GM18507 (cell line): ENCODE data around the gene ALDH1A1.

Experiments
- DNase-seq: peaks from one replicate; pipeline ENCODE4 v3.0.0; 2011; ENCODE audit warnings: low read depth; ENCODE audit not compliant: insufficient read length; ENCODE audit errors: extremely low spot score
- FAIRE-seq: peaks from 2 replicates; lab custom pipeline; 2011; peaks lifted over from hg19 to GRCh38; lab: Jason Lieb, UNC

ALDH1A1 gene

DNA sequence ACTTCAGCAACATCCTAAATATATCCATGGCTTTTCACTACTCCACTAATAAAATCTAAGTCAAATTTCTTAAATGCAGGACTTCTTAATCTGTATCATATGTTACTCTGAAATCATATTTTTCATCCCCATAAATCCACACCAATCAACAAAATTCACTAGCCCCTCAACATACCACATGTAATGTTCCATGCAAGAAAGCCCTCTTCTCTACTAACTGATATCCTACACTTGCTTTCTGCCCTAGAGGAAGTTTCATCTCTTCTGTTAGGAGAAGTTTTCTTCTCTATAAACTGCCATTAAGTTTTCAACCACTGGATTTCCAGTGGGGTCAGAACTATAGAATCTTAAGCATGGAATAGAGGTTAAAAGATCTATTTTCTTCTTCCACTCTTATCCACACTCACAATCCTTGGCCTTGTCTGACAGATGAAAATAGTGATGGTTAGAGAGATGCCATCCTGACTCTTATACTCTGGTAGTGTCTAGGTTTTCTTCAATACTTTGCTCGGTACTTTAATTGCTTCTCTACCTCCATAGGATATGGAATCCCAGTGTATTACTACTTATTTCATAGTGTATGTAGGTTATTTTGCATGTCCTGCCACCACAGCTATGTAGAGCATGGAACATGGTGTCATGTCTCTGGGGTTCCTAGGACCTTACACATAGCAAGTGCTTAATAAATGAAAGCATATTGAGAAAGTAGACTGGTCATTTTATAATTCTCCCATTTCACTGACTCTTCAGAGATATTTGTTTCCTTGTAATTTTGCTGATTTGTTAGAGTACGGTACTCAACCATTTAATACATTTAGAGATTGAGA lies 48.4 kb downstream of the ALDH1A1 start:
- no peak for FAIRE-seq
- DNase-seq, result no peak

DNA sequence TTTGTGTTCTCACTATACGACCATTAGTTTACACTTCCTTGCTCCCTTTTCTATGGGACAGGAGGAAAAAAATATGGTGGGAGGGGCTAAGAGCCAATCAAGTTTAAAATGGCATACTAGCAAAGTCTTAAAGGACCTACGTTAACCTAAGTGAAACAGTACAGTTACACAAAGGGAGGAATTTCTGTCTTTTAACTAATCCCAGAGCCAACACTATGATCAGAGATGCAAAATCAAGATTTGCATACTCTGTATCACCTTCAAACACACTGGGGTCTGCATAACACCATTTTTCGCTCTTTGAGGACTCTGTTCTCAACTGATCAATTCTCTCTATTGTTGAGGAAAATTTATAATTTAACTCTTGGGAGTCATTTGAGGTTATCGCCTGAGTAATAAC lies 49.8 kb downstream of the ALDH1A1 start:
- FAIRE-seq (no peak), DNase-seq (no peak)

DNA sequence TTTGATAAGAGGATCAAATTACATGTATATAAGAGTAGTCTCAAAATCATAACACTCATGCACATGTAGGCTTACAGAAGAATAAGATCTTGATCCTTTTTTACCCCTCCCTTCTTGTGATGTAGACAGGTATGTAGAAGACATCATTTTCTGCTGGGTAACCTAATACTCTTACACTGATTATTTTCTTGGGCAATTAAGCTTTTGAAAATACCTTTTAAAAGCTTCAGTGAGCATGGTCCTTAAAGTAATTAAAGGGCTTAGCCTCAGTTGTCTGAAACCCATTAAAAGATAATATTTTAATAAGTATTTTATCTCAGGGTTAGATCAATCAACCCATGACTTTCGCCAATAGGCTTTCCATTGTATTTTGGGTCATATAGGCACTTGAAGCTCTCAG lies 50.6 kb downstream of the ALDH1A1 start:
- DNase-seq (no peak), FAIRE-seq (no peak)

DNA sequence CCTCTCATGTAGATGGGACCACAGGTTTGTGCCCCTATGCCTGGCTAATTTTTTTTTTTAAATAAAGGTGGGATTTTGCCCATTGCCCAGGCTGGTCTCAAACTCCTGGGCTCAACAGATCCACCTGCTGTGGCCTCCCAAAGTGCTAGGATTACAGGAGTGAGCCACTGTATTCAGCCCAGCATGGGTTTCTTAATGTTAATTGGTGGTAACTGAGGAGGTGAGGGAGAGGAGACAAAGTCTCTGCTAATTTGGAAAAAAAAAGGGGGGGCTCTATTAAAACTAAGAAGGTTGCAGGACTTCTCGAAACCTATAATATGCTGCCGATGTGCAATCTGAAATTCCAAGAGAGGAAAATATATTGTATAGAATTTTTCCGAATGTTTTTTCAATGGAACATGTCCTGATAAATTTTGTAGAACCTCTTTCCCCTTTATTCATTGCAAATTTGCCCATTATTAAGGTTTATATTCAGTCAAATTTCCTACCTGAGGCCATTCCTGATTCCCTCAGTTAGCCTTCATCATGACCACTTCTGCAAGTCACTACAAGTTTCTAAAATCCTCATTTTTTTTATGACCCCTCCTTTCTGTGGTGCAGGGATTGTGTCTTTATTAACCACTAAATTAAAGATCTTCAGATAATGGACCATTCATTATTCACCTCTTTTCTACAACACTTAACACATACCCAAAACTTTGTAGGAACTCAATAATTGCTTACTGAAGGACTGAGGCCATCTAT lies 52.9 kb downstream of the ALDH1A1 start:
- DNase-seq (no peak), FAIRE-seq (no peak)

DNA sequence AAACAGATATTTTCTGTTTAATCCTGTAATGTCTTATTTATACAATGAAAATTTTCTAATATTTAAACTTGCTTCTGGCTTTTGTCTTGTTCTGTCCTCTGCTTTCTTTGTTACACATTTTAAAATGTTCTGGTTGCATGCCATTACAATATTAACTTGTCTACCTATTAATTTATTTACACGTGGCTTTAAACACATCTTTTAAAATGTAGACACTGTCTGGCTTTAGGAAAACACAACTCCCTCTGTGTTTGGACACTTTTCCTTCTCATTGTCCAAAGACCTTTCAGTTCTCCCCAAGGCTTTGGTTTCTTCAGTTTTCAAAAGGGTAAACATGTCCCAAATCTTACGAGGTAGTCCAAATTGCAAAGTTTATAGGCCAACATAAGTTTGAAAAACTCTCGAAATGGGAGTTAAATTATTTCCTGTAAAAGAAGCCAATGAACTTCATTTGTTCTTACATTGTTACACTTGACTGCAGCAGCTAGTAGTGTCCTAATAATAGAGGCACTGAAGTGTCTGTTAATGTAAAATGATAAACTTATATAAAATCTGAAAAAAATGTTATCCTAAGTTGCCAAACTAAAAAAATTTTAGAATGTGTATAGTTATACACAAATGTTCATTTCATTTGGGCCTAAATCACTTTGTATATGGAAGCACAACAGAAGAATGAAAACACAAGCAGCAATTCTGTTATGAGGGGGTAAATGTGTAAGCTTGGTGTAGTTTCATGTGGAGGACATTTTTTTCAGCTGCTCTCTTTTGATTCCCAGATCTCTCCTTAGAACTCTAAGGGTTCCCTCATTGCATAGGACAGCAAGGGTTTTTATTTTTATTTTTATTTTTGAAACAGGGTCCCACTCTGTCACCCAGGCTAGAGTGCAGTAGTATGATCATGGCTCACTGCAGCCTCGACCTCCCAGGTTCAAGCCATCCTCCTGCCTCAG lies 53.8 kb downstream of the ALDH1A1 start:
- no peak for FAIRE-seq
- DNase-seq, result no peak

DNA sequence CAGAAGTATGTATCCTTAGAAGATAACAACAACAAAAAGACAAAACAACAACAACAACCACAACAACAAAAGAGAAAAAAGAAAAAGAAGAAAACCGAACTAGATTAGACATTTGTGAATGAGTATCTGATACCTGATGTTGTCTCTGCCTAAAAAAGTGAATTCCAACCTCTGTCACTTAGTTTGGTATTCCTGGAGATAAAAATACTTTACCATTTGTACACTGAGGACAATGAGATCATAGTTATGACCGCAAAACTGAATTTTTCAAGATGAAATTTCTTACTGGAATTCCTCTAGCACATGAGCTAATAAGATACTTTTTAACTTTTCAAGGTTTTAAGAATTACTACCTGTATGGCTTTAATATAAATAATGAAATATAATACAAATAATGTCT lies 54.5 kb downstream of the ALDH1A1 start:
- no peak for DNase-seq
- FAIRE-seq, result no peak

GRCh38 chr9:72897069-72897649 lies 55.7 kb downstream of the ALDH1A1 start:
- DNase-seq (no peak), FAIRE-seq (no peak)

GRCh38 chr9:72896439-72896838 lies 56.4 kb downstream of the ALDH1A1 start:
- FAIRE-seq (no peak), DNase-seq (no peak)

DNA sequence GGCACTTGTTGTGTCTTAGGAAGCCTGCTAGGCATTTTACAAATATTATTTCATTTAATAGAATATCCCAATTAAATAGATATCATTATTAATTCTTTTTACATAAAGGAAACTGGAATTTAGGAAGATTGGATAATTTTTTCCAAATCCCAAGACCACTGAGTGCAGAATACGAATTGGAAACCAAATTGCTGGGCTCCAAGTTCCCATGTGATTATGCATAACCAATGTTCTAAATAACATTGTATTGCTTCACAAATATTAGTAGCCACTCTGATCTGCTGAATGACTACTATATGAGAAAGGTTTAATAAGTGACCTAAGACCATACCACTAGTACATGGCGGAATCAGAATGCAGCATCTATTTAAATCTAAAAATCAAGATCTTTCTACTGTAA lies 57.7 kb downstream of the ALDH1A1 start:
- no peak for FAIRE-seq
- DNase-seq, result no peak

DNA sequence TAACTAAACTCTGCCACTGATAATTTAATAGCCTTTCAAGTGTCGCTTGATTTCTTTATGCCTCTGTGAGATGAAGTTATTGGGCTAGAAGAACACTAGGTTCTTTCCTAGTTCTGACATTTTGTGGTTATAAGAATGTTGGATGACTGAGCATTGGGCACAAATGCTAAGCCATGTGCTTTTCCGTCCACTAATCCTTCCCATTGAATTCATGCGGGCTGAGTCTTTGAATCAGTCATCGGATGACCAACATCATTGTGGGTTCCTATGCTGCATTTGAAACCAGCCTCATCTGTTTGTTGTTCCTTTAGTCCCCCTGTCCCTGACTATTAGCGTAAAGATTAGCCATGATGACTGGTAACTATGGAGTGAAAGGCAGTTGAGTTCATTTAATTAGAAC lies 58.5 kb downstream of the ALDH1A1 start:
- DNase-seq, result no peak
- no peak for FAIRE-seq

GRCh38 chr9:72893437-72893836 lies 59.4 kb downstream of the ALDH1A1 start:
- FAIRE-seq (no peak), DNase-seq (no peak)

- no peak for DNase-seq
- FAIRE-seq, result no peak
Measured at GRCh38 chr9:72891043-72891442, 61.8 kb downstream of the ALDH1A1 start.

GRCh38 chr9:72888943-72889342 lies 63.9 kb downstream of the ALDH1A1 start:
- FAIRE-seq (no peak), DNase-seq (no peak)

DNA sequence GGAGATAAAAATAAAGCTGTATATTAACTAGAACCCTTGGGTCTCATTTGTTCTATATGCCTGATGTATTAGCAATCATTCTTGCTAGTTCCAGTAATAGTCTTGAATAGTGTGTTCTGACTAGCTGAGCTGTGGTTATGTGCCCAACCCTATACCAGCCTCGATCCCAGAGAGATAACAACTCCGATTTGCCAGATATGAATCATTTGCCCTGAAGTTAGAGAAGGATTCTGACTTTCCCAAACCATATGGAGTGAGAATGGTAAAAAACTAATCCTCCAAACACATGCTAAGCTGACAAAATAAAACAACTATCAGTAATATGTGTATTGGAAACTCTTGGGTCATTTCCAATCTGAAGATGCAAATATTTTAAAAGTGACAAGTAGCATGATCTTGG lies 64.8 kb downstream of the ALDH1A1 start:
- FAIRE-seq (no peak), DNase-seq (no peak)

DNA sequence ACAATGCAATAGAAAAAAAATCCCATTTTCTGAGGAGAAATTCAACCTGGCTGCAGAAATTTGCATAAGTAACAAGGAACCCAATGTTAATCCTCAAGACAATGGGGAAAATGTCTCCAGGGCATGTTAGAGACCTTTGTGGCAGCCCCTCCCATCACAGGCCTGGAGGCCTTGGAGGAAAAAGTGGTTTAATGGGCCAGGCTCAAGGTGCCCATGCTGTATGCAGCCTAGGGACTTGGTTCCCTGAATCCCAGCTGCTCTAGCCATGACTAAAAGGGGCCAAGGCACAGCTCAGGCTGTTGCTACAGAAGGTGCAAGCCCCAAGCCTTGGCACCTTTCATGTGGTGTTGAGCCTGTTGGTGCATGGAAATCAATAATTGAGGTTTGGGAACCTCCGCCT lies 66.5 kb downstream of the ALDH1A1 start:
- DNase-seq (no peak), FAIRE-seq (no peak)

- no peak for FAIRE-seq
- DNase-seq, result no peak
Measured at GRCh38 chr9:72884508-72884907, 68.3 kb downstream of the ALDH1A1 start.

GRCh38 chr9:72883875-72884274 lies 69.0 kb downstream of the ALDH1A1 start:
- no peak for FAIRE-seq

DNA sequence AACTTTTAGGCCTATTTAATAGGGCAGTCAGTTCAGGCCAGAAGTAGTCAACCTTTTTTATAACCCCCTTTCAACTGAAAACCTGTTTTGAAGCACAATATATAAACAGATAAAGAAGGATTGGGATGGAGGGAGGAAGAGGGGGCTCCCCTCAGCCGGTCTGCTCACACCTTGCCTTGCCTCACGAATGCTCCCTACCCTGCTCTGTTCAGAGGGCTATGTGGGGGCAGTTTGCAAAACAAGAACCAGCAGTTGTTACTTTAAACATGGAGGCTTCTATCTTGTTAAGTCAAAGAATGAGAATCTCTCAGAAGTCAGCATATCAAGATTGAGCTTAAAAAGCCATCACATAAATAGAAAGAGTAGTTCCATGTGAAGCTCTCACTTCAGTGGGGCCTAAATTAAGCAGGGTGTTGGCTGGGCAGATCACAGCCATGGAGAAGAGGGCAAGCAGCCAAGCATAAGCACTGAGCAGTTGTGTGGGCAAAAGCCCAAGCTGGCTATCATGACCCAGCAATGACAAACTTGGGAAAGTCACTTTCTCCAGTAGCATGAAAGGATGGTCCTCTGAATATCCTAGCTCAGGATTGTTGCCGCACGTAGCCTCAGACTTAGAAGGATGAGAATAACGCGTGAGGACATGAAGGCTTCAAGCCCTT lies 70.6 kb downstream of the ALDH1A1 start:
- no peak for FAIRE-seq

More at GRCh38 chr9:72883875-72884274, 69.0 kb downstream of the ALDH1A1 start:
- no peak for DNase-seq

DNA sequence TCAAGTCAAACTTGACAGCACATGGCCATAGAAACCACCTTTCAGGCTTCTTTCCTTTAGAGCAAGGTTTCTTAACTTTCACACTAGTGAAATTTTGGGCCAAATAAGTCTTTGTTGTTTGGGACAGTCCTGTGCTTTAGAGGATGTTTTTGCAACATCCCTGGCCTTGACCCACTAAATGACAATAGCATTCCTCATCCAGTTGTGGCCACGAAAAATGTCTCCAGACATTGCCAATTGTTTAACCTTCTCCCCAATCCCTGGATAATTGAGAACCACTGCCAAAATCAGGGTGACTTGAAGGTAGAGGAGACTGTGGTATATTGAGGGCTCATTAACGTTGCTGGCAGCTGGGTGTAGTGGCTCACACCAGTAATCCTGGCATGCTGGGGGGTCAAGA lies 72.0 kb downstream of the ALDH1A1 start:
- no peak for DNase-seq
- FAIRE-seq, result no peak

More for the DNA sequence above, 70.6 kb downstream of the ALDH1A1 start:
- no peak for DNase-seq
